Caco-2 (cell line): Measurements from ENCODE around the gene NARS2. TPM values are rescaled to one million over a fixed set of nuclear protein-coding genes. Genes with fewer than 3 reads are reported as not detected.

Source experiments
- BruUV-seq: library from RNA; stranded (reverse); fragments of 400-500 nt; replicated peaks from 2 replicates; lab custom pipeline; 2021; lab: Mats Ljungman, UMichigan
- CTCF ChIA-PET: fragments of 300-600 bp; sonication (Branson Sonifier 250); formaldehyde crosslinking; loops from one replicate; lab custom pipeline; 2022; ENCODE audit warnings: antibody characterized with exemption; lab: Charles Lee
- POLR2A ChIA-PET: fragments of 300-600 bp; sonication (Branson Sonifier 250); formaldehyde crosslinking; loops from one replicate; lab custom pipeline; 2022; ENCODE audit warnings: antibody characterized with exemption; lab: Charles Lee
- DNase-seq, 2 experiments: peaks; one replicate each; pipeline versions ENCODE4 v3.0.0 to v3.0.0-alpha.2; 2020 to 2022
- H3K27me3 ChIP-seq: replicated peaks from 2 replicates; pipeline ENCODE4 v1.6.0; 2011; ENCODE audit warnings: low read length; ENCODE audit not compliant: control insufficient read depth, insufficient read depth
- H3K36me3 ChIP-seq: 2 replicates; pipeline ENCODE4 v1.5.1; 2011; ENCODE audit warnings: low read length; ENCODE audit not compliant: control insufficient read depth, insufficient read depth
- H3K4me1 ChIP-seq: fragments of 250-450 bp; sonication (Bioruptor Pico); 2 replicates; pipeline ENCODE4 v1.5.1; 2020; ENCODE audit warnings: mild to moderate bottlenecking
- H3K4me3 ChIP-seq: 2 replicates; pipeline ENCODE4 v1.5.1; 2011; ENCODE audit warnings: low read depth, mild to moderate bottlenecking, control low read depth, low read length
- H3K9me3 ChIP-seq: fragments of 250-450 bp; sonication (Bioruptor Pico); 2 replicates; pipeline ENCODE4 v1.5.1; 2020; ENCODE audit warnings: mild to moderate bottlenecking, moderate library complexity
- H3K27ac Mint-ChIP-seq: one replicate; pipeline ENCODE4 v1.8.0; 2022; ENCODE audit warnings: mixed read lengths; ENCODE audit not compliant: unreplicated experiment
- H3K27me3 Mint-ChIP-seq: one replicate; pipeline ENCODE4 v1.8.0; 2022; ENCODE audit warnings: mixed read lengths; ENCODE audit not compliant: insufficient read depth, unreplicated experiment
- H3K36me3 Mint-ChIP-seq: one replicate; pipeline ENCODE4 v1.8.0; 2022; ENCODE audit warnings: mild to moderate bottlenecking, mixed read lengths; ENCODE audit not compliant: insufficient read depth, unreplicated experiment
- H3K4me1 Mint-ChIP-seq: one replicate; pipeline ENCODE4 v1.8.0; 2022; ENCODE audit warnings: low read depth, mixed read lengths; ENCODE audit not compliant: unreplicated experiment
- H3K4me3 Mint-ChIP-seq: one replicate; pipeline ENCODE4 v1.8.0; 2022; ENCODE audit warnings: mild to moderate bottlenecking, moderate library complexity, mixed read lengths; ENCODE audit not compliant: unreplicated experiment
- H3K9me3 Mint-ChIP-seq: one replicate; pipeline ENCODE4 v1.8.0; 2022; ENCODE audit warnings: mixed read lengths; ENCODE audit not compliant: unreplicated experiment
- intact Hi-C: fragments of 100-400 bp; cut with micrococcal nuclease; formaldehyde crosslinking; loops from one replicate; pipeline ENCODE4 v1.10.0; 2022; ENCODE audit not compliant: unreplicated experiment
- total RNA-seq: library from RNA; stranded (reverse); gene quantifications from 2 replicates; pipeline ENCODE4 v1.2.3, GENCODE V29; 2022
- TF ChIP-seq, protein P1 (sequence below), 2 experiments: fragments of 200-600 bp in 1 of 2; IDR thresholded peaks; 1 replicate in 1 of 2; 2 replicates in 1 of 2; pipeline versions ENCODE4 v1.5.1 to v1.8.0; 2011 to 2022; ENCODE audit warnings: antibody characterized with exemption in 1 of 2, control low read depth in 1 of 2, inconsistent platforms in 1 of 2, low read depth in 1 of 2, low read length in 1 of 2, mild to moderate bottlenecking in 1 of 2, moderate library complexity in 1 of 2; ENCODE audit not compliant: insufficient read depth in 1 of 2, severe bottlenecking in 1 of 2, unreplicated experiment in 1 of 2

NARS2 gene
- total RNA-seq, 1 experiment from 2014 or later: 49.3 TPM

DNA sequence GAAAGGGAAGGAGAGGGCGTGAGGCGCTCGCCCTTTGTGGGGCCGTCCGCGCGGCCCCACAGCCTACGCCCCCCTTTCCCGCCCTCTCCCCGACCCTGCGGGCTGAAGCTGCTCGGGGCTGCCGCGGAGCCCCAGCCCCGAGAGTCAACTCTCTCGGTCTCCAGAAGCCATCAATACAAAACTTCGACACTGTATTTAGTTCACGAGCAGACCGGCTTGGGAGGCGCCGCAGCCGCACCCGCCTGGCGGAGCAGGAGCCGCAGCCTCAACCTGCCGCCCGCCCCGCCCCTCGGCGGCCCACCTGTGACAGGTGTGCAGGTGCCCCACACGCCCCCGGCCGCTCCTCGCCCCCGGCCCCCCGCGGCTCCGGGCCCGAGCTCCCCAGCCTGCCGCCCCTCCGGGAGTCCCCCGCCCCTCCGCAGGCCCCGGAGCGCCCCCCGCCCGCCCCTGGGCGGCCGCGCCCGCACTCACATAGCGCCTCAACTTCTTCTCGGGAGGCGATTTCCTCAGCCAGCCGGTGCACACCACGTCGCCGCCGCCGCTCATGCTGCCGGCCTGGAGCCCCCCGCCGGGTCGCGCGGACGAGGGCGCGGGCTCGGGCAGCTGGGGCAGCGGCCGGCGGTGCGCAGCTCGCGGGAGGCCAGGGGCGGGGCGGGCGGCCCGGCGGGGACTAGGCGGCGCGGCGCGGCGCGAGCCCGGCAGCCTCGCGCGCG lies 157.3 kb downstream of the NARS2 start, which contains the start of gene GAB2:
GAB2 (minus strand) TSS at position 646 of the 713 bp plus-strand sequence; CDS start at position 546, 100 bp downstream.
- Mint-ChIP-seq H3K27ac (peak within 1 kb of the TSS; percentile 79), H3K9me3 (no peaks in the 10 kb centered on the region), H3K4me1 (peaks cover 37% of the 10 kb centered on the region), H3K4me3 (peak within 1 kb of the TSS; percentile 76), H3K27me3 (no peaks in the 10 kb centered on the region), H3K36me3 (peaks cover 28% of the 10 kb centered on the region)
- TF ChIP-seq, protein P1, sequence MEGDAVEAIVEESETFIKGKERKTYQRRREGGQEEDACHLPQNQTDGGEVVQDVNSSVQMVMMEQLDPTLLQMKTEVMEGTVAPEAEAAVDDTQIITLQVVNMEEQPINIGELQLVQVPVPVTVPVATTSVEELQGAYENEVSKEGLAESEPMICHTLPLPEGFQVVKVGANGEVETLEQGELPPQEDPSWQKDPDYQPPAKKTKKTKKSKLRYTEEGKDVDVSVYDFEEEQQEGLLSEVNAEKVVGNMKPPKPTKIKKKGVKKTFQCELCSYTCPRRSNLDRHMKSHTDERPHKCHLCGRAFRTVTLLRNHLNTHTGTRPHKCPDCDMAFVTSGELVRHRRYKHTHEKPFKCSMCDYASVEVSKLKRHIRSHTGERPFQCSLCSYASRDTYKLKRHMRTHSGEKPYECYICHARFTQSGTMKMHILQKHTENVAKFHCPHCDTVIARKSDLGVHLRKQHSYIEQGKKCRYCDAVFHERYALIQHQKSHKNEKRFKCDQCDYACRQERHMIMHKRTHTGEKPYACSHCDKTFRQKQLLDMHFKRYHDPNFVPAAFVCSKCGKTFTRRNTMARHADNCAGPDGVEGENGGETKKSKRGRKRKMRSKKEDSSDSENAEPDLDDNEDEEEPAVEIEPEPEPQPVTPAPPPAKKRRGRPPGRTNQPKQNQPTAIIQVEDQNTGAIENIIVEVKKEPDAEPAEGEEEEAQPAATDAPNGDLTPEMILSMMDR (IDR thresholded peaks at IDR 0.05; ENCODE audit: insufficient read depth in 1 of 2, low read depth in 1 of 2, low read length in 1 of 2, severe bottlenecking in 1 of 2, unreplicated experiment in 1 of 2): no peak
- peak; percentile 69 to 79 for DNase-seq
- ChIA-PET CTCF (interaction anchor here (0.7 to 3.9 kb wide), 10 partner anchors 11 to 422 kb away, joined by 3 to 48 read pairs (median 6); no protein-coding TSS in a partner anchor), POLR2A (interaction anchor here (0.6 to 2.3 kb wide), 4 partner anchors 37 to 423 kb away, joined by 5 to 16 read pairs (median 6); partner anchors contain the start of gene INTS4)
- BruUV-seq: no TSS peak
- H3K4me3 ChIP-seq: peak within 1 kb of the TSS; percentile 76
- no peaks in the 10 kb centered on the region for H3K27me3 ChIP-seq
- no peaks in the 10 kb centered on the region for H3K36me3 ChIP-seq
- peaks cover 23% of the 10 kb centered on the region for H3K4me1 ChIP-seq
- H3K9me3 ChIP-seq: no peaks in the 10 kb centered on the region
- intact Hi-C loops: loop anchor here (1.0 to 2.0 kb wide), 3 partner anchors 37 to 279 kb away; partner anchors contain the start of gene ALG8

DNA sequence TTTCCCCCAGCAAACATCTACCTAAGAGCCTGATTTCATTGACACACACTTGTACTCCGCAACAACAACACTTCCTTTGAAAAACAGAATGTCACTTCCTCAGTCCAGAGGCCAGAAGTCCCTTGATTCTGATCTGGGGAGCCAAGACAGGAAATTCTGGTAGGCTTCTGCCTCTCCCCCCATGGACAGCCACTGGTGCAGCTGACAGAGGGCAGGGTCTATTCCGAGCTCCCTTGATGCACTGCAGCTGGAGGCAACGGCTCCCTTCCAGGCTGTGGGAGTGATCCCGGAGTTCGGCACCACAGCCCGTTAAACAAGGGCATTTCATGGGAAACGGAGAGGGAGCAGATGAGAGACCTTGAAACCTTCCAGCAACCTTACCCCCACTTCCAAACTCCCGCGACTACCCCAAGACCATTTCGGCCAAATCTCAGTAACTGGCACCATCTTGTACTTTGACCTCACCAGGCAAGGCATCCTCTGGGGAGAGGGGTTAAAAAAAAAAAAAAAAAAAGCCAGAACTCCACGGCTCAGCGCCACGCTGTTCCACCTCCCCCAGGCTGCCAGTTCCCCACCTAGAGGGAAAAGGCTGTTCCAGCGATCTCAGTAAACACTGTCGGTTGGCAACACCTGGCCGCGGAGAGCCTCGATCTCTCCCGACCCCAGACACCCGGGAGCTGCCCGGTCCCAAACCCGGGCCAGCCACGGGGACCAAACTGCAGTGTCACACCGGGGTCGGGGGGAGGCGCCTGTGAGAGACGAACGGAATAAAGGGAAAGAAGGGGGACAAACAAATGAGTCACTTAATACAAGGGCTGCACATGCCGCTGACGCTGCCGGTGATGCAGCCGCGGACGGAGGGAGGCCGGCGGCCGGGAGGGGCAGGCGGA lies 158.1 kb downstream of the NARS2 start:
- DNase-seq: peak; percentile 93 to 96
- H3K27me3 ChIP-seq: no peaks in the 10 kb centered on the region

More for the DNA sequence above, 158.1 kb downstream of the NARS2 start:
- H3K36me3 ChIP-seq: no peaks in the 10 kb centered on the region
- intact Hi-C loops: loop anchor here (1.0 to 2.0 kb wide), 4 partner anchors 36 to 278 kb away; partner anchors contain the start of gene ALG8
- TF ChIP-seq, protein P1 (IDR thresholded peaks at IDR 0.05; ENCODE audit: insufficient read depth in 1 of 2, low read depth in 1 of 2, low read length in 1 of 2, severe bottlenecking in 1 of 2, unreplicated experiment in 1 of 2): peak; percentile 81 to 88
- H3K4me1 ChIP-seq: peaks cover 23% of the 10 kb centered on the region
- Mint-ChIP-seq H3K36me3 (peaks cover 28% of the 10 kb centered on the region), H3K9me3 (no peaks in the 10 kb centered on the region), H3K27ac (peak overlapping the region; percentile 79), H3K27me3 (no peaks in the 10 kb centered on the region), H3K4me1 (peaks cover 38% of the 10 kb centered on the region), H3K4me3 (peak overlapping the region; percentile 76)
- H3K4me3 ChIP-seq: peak overlapping the region; percentile 70
- ChIA-PET CTCF (interaction anchor here (0.6 to 3.9 kb wide), 14 partner anchors 10 to 422 kb away, joined by 3 to 48 read pairs (median 4); no protein-coding TSS in a partner anchor), POLR2A (interaction anchor here (0.7 to 2.3 kb wide), 3 partner anchors 36 to 159 kb away, joined by 3 to 16 read pairs (median 5); no protein-coding TSS in a partner anchor)
- BruUV-seq: TSS peak; percentile 62
- H3K9me3 ChIP-seq: no peaks in the 10 kb centered on the region
